Measurements from ENCODE around the gene ACVR2B. TPM values are rescaled to one million over a fixed set of nuclear protein-coding genes. Genes with fewer than 3 reads are reported as not detected.
A peak's percentile ranks its signal among the peaks of the same experiment; 100 is the strongest.

The ACVR2B gene
- total RNA-seq, 1 experiment from 2014 or later: 2.9 TPM

DNA sequence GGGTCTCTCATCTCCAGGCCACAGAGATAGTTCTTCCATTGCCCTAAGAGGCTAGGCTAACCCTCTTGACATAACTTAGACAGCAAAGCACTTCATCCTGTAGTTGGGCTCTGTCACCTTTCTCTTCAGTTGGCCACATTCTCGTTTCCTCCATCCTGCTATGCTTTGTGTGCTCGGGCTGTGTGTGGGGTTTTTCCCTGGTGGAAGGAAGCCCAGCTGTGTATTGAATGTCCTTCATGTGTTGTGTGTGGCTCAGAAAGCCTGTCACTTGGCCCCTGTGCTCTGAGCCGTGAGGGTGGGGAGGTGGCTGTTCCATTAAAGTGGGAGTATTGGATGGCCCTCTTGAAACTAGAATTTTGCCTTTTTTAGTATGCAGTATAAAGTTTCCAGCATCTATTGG, 33.6 kb downstream of the ACVR2B start:
- DNase-seq (ENCODE audit: low read depth): no peak

DNA sequence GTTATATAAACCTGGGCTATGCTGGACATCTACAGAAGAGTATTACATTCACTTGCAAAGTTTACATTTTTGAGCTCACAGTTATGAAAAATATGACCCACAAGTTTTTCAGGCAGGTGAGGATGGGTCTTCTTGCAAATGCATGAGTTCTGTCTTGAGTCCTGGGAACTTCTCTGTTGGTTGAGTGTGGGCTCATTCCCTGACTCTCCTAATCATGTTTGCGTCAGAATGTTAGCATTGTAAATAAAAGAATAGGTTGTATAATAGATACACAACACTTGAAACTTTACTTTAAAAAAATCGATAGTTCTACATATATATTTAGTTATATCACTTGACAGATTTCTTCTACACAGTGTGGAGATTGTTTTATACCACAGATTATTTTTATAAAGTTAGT, 35.3 kb downstream of the ACVR2B start:
- DNase-seq (ENCODE audit: low read depth): no peak

DNA sequence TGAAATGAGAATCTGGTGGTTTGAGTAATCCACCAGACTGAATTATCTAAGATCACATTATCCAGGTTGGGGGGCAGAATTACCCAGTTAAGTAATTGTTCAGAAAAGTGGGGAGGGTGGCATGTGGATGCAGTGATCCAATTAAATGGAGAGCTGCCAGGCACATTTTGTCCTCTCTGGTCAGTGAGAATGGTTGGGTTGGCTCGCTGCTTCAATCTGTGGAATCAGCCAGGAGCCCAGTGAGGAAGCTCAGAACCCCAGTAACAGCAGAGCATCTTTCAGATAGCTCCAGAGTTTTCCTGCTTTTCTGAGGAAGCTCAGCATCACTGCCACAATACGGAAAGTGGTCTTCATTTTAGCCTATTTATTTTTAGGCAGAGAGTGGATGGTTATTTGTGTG, 36.1 kb downstream of the ACVR2B start:
- DNase-seq (ENCODE audit: low read depth): no peak

DNA sequence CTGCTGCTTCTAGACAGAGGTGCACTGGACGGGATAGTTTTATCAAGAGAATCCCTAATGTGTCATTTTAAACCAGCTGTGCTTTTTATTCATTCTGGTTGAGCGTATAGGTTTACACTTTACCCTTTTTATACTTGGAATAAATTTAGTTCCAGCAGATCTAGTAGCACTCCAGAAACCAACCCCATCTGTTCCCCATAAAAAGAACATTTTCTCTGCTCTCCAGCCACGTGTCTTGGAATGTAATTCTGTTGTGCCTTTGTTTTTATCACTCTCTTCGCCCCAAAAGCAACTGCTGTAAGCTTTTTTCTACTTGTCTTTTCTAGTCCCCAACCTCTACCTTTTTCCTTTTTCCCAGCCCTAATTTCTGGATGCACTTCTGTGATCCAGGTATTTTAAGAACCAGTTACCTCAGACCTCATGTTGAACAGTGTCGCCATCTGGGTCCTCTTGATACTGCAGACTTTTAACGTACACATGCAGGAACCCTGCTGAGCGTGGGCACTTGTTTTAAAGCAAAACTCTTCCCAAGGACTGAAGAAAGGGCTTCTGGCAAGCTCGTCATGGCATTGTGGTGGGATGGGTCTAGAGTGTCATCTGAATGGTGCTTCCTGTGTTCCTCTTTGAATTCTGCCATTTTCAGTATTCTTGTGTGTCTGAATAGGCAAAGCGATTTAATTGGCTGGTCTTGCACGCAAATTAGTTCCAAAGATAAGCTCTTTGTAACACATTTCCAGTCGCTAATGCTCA, 36.8 kb downstream of the ACVR2B start:
- no peak for DNase-seq (ENCODE audit: low read depth)

DNA sequence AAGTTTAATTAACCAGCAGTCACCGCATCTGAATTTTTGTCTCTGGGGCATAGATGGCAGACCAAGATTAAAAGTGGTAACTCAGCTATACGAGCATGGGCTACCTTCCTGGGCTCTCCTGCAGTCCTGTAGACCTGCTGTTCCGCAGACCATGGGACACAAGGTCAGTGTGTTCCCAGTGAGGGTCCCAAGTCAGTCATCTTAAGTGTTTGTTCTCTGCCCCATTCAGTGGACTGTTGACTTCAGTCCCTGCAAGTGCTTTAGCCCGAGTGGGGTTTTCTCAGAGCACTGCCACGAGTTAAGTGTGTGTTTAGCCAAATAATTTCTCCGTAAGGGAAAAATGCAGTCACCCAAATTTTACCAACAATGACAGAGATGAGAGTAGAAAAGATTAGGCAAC, 37.5 kb downstream of the ACVR2B start:
- DNase-seq (ENCODE audit: low read depth): no peak

DNA sequence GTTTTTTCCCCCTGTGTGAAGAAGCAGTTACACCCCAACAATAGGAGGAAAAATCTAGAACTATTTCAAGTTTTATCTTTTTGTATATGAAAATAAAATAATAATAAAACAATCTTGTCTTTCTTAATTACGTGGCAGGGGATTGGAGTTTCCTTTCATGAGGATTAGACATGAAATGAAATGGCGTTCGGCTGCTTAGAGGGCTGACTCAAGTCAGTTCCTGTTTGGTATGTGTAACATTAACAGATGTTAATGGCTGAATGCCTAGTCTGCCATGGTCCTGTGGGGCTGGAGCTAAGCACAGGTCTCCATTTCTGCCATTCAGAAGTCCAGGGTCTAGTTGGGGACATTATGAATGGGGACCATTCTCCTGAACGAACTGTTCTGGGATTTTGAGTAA, 39.3 kb downstream of the ACVR2B start:
- DNase-seq (ENCODE audit: low read depth): peak; percentile 26

DNA sequence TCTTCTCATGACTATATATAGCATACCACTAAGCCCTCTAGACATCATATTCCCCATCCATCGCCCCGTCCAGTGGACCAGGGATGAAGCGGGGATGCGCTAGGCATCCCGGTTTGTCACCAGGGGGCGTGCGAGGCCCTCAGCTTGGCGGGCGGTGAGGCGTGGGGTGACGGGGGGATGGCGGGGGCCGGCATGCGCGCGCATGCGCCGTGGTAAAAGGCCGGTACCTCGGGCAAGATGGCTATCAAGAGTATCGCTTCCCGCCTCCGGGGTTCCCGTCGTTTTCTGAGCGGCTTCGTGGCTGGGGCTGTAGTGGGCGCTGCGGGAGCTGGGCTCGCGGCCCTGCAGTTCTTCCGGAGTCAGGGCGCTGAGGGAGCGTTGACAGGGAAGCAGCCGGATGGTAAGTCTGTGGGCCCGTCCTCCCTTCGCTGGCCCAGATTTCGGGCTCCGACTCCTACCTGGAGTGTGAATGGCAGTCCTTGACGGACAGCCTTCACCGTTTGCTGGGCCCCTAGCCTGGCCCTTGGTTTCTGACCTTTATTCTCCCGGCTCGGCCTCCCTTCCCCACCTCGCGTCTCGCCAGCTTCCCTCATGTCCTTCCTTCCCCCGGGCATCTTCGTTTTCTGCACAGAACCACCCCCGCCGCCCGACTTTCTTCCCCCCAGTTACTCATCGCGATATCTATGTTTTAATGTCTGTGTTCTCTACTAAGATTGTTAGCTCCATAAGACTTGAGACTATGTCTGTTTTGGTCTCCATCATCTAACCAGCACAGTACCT, 42.6 kb downstream of the ACVR2B start, which contains the start of gene EXOG:
EXOG (plus strand) TSS at position 210 of the 780 bp plus-strand sequence; CDS start at position 238, 28 bp downstream.
- peak; percentile 94 for DNase-seq (ENCODE audit: low read depth)

DNA sequence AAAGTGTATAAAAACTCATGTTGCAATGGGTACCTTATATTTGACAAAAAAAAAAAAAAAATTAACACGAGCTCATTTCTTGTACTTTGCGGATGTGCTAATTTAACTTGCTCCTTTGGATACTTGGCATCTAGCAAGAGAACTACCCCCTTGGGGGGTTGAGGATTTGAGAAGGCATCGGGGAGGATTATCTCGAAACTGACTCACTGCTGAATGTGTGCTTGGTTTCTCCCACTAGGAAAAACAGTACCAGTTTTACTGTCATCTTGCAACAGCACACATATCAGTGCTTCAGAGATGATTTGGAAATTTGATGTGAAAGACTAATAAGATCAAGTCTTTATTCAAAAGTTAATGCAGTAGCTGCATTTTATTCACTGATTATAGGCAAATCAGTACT, 43.3 kb downstream of the ACVR2B start:
- DNase-seq (ENCODE audit: low read depth): peak; percentile 36

DNA sequence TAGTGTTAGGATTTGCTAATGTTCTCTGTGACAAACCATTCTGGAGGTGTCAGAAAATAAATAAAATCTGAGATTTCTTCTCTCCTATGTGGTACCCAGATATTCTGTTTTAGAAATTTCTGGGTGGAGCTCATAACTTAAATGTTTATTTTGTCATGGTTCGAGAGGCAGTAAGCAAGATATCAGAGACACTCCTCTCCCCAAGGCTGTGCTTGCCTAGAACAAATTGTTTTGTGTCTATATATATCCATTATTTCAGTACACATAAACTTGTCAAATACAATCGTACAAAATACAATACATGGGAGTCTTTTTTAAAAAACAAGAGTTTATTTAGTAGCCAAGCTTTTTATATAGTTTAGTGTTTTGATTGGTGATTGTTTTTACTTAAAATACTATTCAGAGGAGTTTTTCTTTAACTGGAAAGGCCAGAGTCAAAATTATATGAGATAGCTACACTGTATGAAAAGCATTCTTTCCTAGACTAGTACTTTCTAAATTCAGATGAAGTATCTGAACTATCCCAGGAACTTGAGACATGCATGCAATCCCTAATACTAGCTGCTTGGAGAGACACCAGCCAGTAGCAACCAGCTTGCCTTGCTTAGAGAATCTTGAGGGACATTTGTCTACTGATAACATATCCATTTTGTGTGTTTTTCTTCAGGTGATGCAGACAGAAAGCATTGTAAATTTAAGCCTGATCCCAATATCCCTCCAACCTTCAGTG, 47.2 kb downstream of the ACVR2B start:
- no peak for DNase-seq (ENCODE audit: low read depth)

DNA sequence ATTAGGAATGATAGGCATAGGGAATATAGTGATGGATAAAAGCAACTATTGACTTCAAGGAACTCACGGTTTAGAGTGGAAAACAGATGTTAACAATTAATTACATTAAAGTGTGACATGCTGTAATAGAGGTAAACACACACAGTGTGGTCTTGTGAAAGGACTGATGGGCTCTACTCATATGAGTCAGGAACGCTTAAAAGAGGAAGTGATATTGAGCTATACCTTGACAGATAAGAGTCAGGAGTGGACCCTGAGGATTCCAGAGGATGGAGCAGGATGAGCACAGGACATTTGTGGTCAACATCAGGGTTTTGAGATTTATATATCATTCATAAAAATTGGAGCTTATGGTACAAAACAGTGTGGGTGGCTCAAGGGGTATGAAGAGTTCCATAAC, 53.4 kb downstream of the ACVR2B start:
- DNase-seq (ENCODE audit: low read depth): no peak

DNA sequence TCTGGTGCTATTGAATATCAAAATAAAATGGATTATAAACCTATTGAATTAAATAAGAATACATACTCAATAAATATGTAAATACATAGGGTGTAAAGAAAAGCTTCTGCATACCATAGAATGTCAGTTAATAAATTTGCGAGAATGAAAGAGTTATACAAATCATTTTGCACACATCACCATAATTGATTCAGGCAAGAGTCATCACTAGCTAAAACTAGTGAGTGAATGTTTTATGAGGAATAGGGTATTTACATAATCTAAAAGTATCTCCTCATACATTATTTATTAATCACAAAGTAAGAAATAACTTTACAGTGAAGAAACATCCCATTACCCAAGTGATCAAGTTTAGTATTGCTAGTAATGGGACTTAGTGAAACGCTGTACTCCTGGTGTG, 56.0 kb downstream of the ACVR2B start:
- DNase-seq (ENCODE audit: low read depth): no peak

DNA sequence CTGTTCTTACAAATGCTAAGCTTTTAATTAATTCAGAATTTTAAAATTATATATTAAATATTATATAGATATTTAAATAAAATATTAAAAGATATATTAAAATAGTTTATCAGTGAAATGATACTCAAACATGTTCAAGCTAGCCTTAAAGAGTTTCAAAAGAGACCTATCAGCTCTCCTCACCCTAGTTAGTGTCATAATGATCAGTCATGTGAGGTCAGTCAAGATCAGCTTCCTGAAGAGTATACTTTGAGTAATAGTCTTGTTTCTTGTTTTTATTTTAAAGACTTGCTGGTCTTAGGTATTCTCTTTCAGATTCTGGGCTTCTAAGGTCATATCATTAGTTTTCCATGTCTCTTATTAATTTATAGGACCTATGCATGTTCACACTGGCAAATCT, 56.9 kb downstream of the ACVR2B start:
- DNase-seq (ENCODE audit: low read depth): no peak

DNA sequence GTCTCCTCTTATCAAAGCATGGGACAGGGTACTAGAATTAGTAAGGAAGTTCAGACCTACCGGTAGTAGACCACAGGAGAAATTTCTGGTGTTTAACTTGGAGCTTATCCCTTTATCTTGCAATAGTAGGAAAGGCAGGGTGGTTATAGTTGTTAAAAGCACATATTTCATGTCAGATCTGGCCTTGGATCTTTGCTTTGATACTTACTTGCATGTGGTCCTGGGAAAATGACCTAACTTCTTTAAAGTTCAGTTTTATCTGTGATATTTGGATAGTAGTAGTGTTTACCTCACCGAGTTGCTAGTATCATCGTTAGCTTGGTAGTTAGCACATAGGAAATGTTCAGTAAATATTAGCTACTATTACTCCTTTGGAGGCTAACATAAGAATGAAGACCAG, 57.9 kb downstream of the ACVR2B start:
- DNase-seq (ENCODE audit: low read depth): no peak

DNA sequence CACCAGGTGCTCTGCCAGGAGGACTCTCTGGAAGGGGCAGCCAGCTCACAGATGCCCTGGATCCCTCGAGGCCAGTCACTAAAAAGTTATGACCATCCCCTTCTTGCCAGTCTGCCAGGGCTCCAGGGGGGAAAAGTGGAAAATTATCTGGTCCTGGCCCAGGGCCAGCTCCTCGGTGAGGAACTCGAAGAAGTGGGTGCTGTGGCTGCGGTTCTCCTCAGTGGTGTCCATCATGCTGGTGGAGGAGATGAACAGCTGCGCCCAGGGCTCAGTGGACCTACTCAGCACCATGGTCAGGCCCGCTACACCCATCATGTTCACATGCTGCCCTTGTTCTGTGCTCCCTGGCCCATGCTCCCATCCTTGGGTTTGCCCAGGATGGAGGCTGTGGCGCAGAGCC, 61.7 kb downstream of the ACVR2B start:
- no peak for DNase-seq (ENCODE audit: low read depth)

DNA sequence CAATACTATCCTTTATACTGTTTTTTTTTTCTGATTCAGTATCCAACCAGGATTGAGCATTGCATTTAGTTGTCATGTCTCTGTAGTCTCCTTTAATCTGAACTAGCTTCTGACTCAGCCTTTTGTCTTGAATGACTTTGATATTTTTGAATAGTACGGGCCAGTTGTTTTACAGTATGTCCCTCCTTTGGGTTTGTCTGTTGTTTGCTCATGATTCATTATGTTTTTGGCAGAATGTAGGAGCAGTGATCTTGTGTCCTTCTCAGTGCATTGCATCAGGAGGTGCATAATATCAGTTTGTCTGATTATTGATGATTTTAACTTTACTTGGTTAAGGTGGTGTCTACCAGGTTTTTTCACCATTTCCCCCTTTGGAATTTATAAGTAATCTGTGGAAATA, 63.0 kb downstream of the ACVR2B start:
- DNase-seq (ENCODE audit: low read depth): no peak

DNA sequence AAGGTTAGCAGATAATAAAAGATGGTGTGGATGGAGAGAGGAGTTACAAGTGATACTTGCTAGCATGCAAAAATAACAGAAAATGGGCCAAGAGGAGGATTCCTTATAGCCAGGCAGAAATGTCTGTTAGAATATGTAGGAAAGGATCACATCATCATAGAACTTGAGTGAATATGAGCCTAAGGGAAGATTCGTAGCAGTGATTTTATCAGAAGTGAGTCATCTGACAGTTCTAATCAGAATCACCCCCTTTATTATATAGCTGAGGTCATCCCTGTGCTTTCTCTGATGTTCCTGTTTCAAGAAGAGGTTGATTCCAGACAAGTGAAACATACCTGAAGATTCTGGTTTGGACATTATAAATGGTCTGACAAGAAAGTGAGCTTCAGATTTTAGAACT, 65.3 kb downstream of the ACVR2B start:
- DNase-seq (ENCODE audit: low read depth): peak; percentile 13

DNA sequence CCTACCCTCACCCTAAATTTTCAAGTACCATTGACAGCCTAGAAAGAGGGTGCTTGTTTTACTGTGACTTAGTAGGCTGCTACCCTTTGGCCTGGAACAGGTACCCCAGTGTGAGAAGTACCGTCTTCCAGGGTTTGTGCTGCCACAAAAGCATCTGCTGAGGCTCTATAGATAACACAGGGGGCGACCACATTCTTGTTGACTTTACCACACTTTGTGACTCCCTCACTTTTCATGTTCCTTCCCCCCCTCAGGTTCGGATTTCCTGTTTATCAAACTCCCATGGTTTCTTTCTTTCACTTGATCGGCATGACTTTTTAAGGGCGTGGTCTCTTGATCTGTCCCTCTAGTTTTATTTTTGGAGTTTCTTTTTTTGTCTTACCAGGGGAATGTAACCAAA, 66.0 kb downstream of the ACVR2B start:
- DNase-seq (ENCODE audit: low read depth): peak; percentile 41

DNA sequence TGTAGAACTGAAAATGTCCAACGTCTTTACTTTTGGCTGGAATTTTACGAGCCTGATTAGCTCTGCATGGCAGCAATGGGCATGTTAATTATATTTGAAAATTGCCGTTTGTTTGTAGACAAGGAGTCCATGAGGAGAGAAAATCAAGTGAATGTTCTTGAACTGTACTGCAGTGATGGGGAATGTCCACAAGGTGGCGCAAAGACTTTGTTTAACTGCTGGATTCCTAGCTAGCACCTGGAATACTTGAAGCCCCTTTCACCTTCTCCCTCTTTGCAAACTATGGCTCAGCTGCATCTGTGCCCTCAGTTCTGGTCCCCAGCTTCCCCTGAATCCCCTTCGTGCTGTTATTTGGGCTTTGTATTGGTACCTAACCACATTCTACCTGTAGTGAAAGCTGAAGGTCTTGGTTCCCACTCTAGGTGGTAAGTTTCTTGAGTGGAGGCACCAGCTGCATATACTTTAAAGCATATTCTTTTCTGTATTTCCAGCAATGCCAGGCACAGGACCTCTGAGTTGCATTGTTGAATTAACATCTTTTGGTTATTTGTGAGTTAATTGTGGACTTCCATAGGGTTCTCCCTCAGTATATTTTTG, 67.8 kb downstream of the ACVR2B start:
- DNase-seq (ENCODE audit: low read depth): peak; percentile 60

DNA sequence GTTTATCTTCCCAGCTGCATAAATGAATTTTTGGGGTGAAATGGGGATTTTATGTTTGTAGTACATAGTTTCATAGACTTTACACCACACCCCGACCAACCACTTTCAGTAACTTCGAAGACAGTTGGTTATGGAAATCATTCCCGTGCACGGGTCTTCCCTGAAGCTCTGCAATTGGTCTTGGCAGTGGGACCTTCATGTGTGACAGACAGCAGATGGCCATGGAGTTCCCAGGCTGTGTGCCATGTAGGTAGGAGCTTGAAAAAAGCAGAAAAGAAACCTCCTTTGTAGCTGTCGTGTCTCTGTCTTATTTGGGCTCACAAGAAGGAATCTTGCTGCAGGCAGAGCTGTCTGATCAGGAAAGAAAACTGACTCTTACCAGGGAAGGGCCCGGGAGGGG, 68.3 kb downstream of the ACVR2B start:
- DNase-seq (ENCODE audit: low read depth): no peak

DNA sequence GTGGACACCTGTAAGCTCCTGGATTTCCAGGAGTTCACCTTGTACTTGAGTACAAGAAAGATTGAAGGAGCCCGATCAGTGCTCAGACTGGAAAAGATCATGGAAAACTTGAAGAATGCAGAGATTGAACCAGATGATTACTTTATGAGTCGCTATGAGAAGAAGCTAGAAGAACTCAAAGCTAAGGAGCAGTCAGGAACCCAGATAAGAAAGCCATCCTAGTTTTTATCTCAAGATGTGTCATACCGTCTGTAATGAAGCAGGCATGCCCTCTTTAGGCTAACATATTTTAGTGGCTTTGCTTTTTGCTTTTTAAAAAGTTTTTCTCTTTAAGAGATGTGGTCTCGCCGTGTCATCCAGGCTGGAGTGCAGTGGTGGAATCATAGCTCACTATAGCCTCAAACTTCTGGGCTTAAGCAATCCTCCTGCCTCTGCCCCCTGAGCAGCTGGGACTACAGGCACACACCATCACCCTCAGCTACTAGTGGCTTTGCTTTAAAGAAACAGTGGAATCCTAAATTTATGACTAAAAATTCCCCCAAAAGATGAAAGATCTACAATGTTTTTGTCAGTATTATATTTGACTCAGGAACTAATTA, 70.5 kb downstream of the ACVR2B start:
- no peak for DNase-seq (ENCODE audit: low read depth)

DNA sequence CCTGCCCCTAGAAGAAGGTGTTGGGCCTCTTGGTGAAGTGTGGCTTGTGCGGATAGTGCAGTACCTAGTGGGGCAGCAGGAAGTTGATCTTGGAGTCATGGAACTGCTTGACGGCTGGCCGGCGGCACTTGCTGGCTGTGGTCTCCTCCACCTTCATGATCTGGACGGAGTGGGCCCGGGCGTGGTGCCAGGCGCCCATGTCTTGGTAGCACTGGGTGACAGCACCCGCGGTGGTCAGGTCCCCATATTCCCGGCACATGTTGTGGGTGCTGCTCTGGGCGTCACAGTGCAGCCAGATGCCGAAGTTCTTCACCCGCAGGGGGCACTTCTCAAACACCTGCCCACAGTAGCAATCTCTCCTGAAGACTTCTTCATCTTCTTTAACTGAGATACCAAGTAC, 73.1 kb downstream of the ACVR2B start:
- DNase-seq (ENCODE audit: low read depth): no peak

DNA sequence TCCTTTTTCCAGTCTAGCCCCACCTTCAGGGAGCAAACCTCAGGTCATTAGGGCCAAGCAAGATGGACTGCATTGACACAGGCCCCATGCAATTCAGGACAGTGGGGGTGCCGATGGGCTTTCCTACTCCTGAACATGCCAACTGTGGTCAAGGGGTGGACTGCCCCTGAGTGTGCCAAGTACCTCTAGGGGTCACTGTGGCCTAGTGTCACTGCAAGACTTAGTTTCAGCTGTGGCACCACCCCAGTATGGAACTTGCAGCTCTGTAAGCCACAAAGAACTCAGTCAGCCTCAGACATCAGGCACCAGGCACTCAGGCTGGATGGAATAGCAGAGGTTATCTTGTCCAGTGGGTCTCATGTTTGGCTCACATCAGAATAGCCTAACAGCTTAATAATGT, 74.8 kb downstream of the ACVR2B start:
- DNase-seq (ENCODE audit: low read depth): no peak
